HCT116 (cell line): ENCODE data around the gene DNLZ.
"Not testable (repeated sequence)": the region's sequence is repeated elsewhere in the genome, so short reads cannot be mapped to it uniquely, and the experiment has no call there.

Experiments used
- ATF3 ChIP-seq: IDR thresholded peaks from 2 replicates; pipeline ENCODE4 v1.6.1; 2012
- CBX3 ChIP-seq: IDR thresholded peaks from 2 replicates; pipeline ENCODE4 v1.6.1; 2012; ENCODE audit warnings: low read depth
- CEBPB ChIP-seq: IDR thresholded peaks from 2 replicates; pipeline ENCODE4 v1.6.1; 2012; ENCODE audit warnings: low read depth
- CTCF ChIP-seq, 3 experiments: fragments of 200-600 bp in 1 of 3; sonication (generic) in 1 of 3; IDR thresholded peaks in 2 of 3; conservative IDR thresholded peaks in 1 of 3; 2 replicates each; pipeline ENCODE4 v1.5.1; 2012 to 2017; ENCODE audit warnings: low read depth in 2 of 3, low read length in 2 of 3, antibody characterized with exemption in 1 of 3, borderline replicate concordance in 1 of 3, control low read depth in 1 of 3, mild to moderate bottlenecking in 1 of 3, mixed read lengths in 1 of 3, mixed run types in 1 of 3, moderate library complexity in 1 of 3; ENCODE audit not compliant: insufficient read depth in 1 of 3
- EZH2 ChIP-seq: fragments of 200-600 bp; sonication (generic); IDR thresholded peaks from 2 replicates; pipeline ENCODE4 v1.6.1; 2017; ENCODE audit warnings: antibody characterized with exemption, mixed run types
- EZH2phosphoT487 ChIP-seq: fragments of 200-600 bp; IDR thresholded peaks from 2 replicates; pipeline ENCODE4 v1.6.1; 2018; ENCODE audit warnings: antibody characterized with exemption, borderline replicate concordance
- FOSL1 ChIP-seq: IDR thresholded peaks from 2 replicates; pipeline ENCODE4 v1.6.1; 2012; ENCODE audit warnings: low read depth
- POLR2A ChIP-seq: IDR thresholded peaks from 2 replicates; pipeline ENCODE4 v1.7.0; 2011; ENCODE audit warnings: borderline replicate concordance; ENCODE audit not compliant: insufficient read depth, insufficient read length; ENCODE audit errors: extremely low read depth
- POLR2AphosphoS5 ChIP-seq: IDR thresholded peaks from 2 replicates; pipeline ENCODE4 v1.6.1; 2011; ENCODE audit warnings: mild to moderate bottlenecking, low read depth, low read length, moderate library complexity
- SP1 ChIP-seq: IDR thresholded peaks from 2 replicates; pipeline ENCODE4 v1.6.1; 2012; ENCODE audit warnings: low read depth
- YY1 ChIP-seq: IDR thresholded peaks from 2 replicates; pipeline ENCODE4 v1.6.1; 2011; ENCODE audit warnings: low read length, low read depth, moderate library complexity, mild to moderate bottlenecking; ENCODE audit not compliant: insufficient replicate concordance; ENCODE audit errors: extremely low read depth
- ZBTB33 ChIP-seq: IDR thresholded peaks from 2 replicates; pipeline ENCODE4 v1.6.1; 2011; ENCODE audit warnings: mild to moderate bottlenecking, low read length, moderate library complexity; ENCODE audit not compliant: insufficient replicate concordance; ENCODE audit errors: extremely low read depth
- ZNF274 ChIP-seq: fragments of 200-500 bp; sonication (Bioruptor generic); IDR thresholded peaks from 2 replicates; pipeline ENCODE4 v1.6.1; 2014; ENCODE audit warnings: mild to moderate bottlenecking, low read depth, low read length, inconsistent platforms

DNA sequence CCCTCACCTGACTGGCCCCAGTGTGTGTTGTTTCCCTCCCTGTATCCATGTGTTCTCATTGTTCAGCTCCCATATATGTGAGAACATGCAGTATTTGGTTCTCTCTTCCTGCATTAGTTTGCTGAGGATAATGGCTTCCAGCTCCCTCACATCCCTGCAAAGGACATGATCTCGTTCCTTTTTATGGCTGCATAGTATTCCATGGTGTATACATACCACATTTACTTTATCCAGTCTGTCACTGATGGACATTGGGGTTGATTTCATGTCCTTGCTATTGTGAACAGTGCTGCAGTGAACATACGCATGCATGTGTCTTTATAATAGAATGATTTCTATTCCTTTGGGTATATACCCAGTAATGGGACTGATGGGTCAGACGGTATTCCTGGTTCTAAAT, 43.6 kb downstream of the DNLZ start:
- not testable (repeated sequence) for TF ChIP-seq CTCF (IDR thresholded peaks at IDR 0.05 in 2 of 3, conservative IDR thresholded peaks at IDR 0.05 in 1 of 3; ENCODE audit: borderline replicate concordance in 1 of 3, insufficient read depth in 1 of 3, low read depth in 2 of 3, low read length in 2 of 3); POLR2AphosphoS5; EZH2; CBX3; YY1; EZH2phosphoT487; POLR2A; ATF3; CEBPB; SP1; FOSL1; ZBTB33; ZNF274
